GM23338 (cell line): Measurements from ENCODE around the gene RNF213.

ENCODE experiments used
- CTCF ChIP-seq, 2 experiments: fragments of 200-600 bp in 1 of 2; sonication (generic) in 1 of 2; conservative IDR thresholded peaks; 2 replicates each; pipeline versions ENCODE4 v1.5.1 to v1.6.1; 2016 to 2017; ENCODE audit warnings: antibody characterized with exemption in 2 of 2, low read depth in 2 of 2, mild to moderate bottlenecking in 2 of 2, moderate library complexity in 1 of 2
- EZH2 ChIP-seq: fragments of 200-600 bp; sonication (generic); IDR thresholded peaks from one replicate; pipeline ENCODE4 v1.8.0; 2017; ENCODE audit warnings: antibody characterized with exemption, mild to moderate bottlenecking, low read depth; ENCODE audit not compliant: unreplicated experiment
- EZH2phosphoT487 ChIP-seq: fragments of 200-600 bp; sonication (generic); IDR thresholded peaks from one replicate; pipeline ENCODE4 v1.8.1; 2018; ENCODE audit warnings: antibody characterized with exemption; ENCODE audit not compliant: unreplicated experiment
- JUNB ChIP-seq: IDR thresholded peaks from one replicate; pipeline ENCODE4 v1.6.1; 2016; ENCODE audit warnings: antibody characterized with exemption; ENCODE audit not compliant: unreplicated experiment
- POLR2AphosphoS5 ChIP-seq: IDR thresholded peaks from 2 replicates; pipeline ENCODE4 v1.6.1; 2016; ENCODE audit warnings: antibody characterized with exemption, low read depth
- REST ChIP-seq: IDR thresholded peaks from one replicate; pipeline ENCODE4 v1.6.1; 2018; ENCODE audit warnings: antibody characterized with exemption; ENCODE audit not compliant: unreplicated experiment

GRCh38 chr17:80423536-80424225 lies 163.0 kb downstream of the RNF213 start:
- TF ChIP-seq EZH2 (no peak), POLR2AphosphoS5 (no peak), CTCF (conservative IDR thresholded peaks at IDR 0.05; ENCODE audit: low read depth in 2 of 2) (no peak; a peak in 1 of 4 replicates), REST (no peak), EZH2phosphoT487 (no peak), JUNB (no peak)
